Testis (tissue), 3 donors: Measurements from ENCODE around the gene ADSS1. TPM values are rescaled to one million over a fixed set of nuclear protein-coding genes. Genes with fewer than 3 reads are reported as not detected.
A peak's percentile ranks its signal among the peaks of the same experiment; 100 is the strongest.

ENCODE experiments used
- DNase-seq: peaks from one replicate; pipeline ENCODE4 v3.0.0-alpha.2; 2019
- H3K27ac ChIP-seq, 2 donors: fragments of 200-600 bp; sonication (generic); one replicate each; pipeline ENCODE4 v1.5.1; 2019
- H3K27me3 ChIP-seq: fragments of 200-600 bp; sonication (generic); one replicate; pipeline ENCODE4 v1.5.1; 2019
- H3K36me3 ChIP-seq: fragments of 200-600 bp; sonication (generic); one replicate; pipeline ENCODE4 v1.5.1; 2017; ENCODE audit warnings: low read depth; ENCODE audit errors: missing control alignments
- H3K4me1 ChIP-seq: fragments of 200-600 bp; sonication (generic); one replicate; pipeline ENCODE4 v1.5.1; 2019
- H3K4me3 ChIP-seq, 2 donors: fragments of 200-600 bp; sonication (generic); one replicate each; pipeline ENCODE4 v1.5.1; 2017 to 2019
- H3K9me3 ChIP-seq: fragments of 200-600 bp; sonication (generic); one replicate; pipeline ENCODE4 v1.5.1; 2017
- CTCF ChIP-seq, 3 experiments: fragments of 450-650 bp in 2 of 3; fragments of 200-600 bp in 1 of 3; sonication (generic) in 1 of 3; IDR thresholded peaks; one replicate each; pipeline ENCODE4 v1.5.1; 2016 to 2019; ENCODE audit warnings: antibody characterized with exemption in 3 of 3, mild to moderate bottlenecking in 2 of 3, moderate library complexity in 1 of 3
- POLR2A ChIP-seq: fragments of 450-650 bp; IDR thresholded peaks from one replicate; pipeline ENCODE4 v1.6.1; 2017; ENCODE audit warnings: antibody characterized with exemption, mild to moderate bottlenecking, moderate library complexity
- WGBS, 2 donors: methylation state at CpG; one replicate each; pipeline ENCODE4 v1.1.5; 2018; 5-methylcytosine and 5-hydroxymethylcytosine counted together
- intact Hi-C: fragments of 100-400 bp; cut with DNase I; formaldehyde crosslinking; loops from one replicate; pipeline ENCODE4 v1.15.1; 2023; ENCODE audit warnings: low total_unique reads
- polyA plus RNA-seq: library from polyadenylated mRNA; stranded (reverse); fragments of 350-450 nt; fragmentation: Illumina TruSeq; extraction: RNeasy Lipid Tissue Mini Kit (QIAGEN cat#74804); gene quantifications from one replicate; pipeline ENCODE4 v1.2.3, GENCODE V29; 2014; ENCODE audit warnings: low read depth, low replicate concordance; ENCODE audit not compliant: insufficient read depth
- total RNA-seq, 2 donors: library from RNA; depleted of rRNA; stranded (reverse); fragments of >200 nt; gene quantifications; one replicate each; pipeline ENCODE4 v1.2.3, GENCODE V29; 2016

ADSS1 gene
- total and polyA plus RNA-seq, 3 donors from 2014 or later, result 48.7 to 79.6 (median 79.4) TPM

DNA sequence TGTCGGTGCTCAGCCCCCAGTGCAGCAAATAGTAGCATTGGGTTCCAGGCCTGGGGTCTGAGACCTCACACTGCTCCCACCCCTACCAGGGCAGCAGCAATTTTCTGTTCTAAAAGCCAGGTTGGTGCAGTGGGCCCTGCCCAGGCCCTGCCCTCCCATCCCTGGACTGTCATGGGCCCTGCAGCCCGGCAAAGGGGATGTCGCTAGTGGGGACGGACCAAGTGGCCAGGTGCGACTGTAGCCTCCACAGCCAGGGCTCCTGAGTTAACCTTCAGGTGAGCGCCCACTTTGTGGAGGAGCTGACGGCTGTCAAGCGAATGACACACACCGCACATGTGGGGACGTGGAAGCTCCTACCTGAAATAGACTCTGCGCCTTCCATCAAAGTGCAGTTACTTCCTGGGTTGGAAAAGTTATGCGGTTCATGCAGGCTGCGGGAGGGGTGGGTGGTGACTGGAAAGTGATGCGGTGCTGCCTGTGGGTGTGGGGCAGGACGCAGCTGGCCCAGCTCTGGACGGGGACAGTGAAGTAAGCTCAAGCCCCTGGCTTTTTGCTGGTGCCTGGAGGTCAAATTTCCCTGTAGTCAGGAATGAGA is 33.1 kb upstream of the ADSS1 start:
- no peaks in the 10 kb centered on the region for H3K27me3 ChIP-seq
- H3K27ac ChIP-seq, result peak overlapping the region in 1 of 2 donors; percentile 76
- H3K9me3 ChIP-seq, result no peaks in the 10 kb centered on the region
- no peaks in the 10 kb centered on the region for H3K36me3 ChIP-seq
- H3K4me1 ChIP-seq, result peaks cover 66% of the 10 kb centered on the region
- DNase-seq, result no peak
- 76 to 88% methylated on average over 5 to 16 of the region's 16 CpGs for WGBS, 2 donors
- TF ChIP-seq POLR2A (no peak), CTCF (IDR thresholded peaks at IDR 0.05) (no peak)
- intact Hi-C loops, result no loop called here
- H3K4me3 ChIP-seq, result peak overlapping the region in 1 of 2 donors; percentile 86

GRCh38 chr14:104691546-104692260 is 32.3 kb upstream of the ADSS1 start:
- Histone ChIP-seq H3K4me1 (peaks cover 72% of the 10 kb centered on the region), H3K27ac (no peak overlapping the region), H3K9me3 (no peaks in the 10 kb centered on the region), H3K36me3 (no peaks in the 10 kb centered on the region), H3K27me3 (no peaks in the 10 kb centered on the region), H3K4me3 (no peak overlapping the region)
- intact Hi-C loops, result no loop called here
- no peak for TF ChIP-seq POLR2A
- TF ChIP-seq CTCF (IDR thresholded peaks at IDR 0.05), result no peak
- 86 to 88% methylated on average over 14 to 19 of the region's 19 CpGs for WGBS, 2 donors
- DNase-seq, result no peak

- H3K9me3 ChIP-seq, result no peaks in the 10 kb centered on the region
- peaks cover 79% of the 10 kb centered on the region for H3K4me1 ChIP-seq
- H3K27ac ChIP-seq, result no peak overlapping the region
- H3K27me3 ChIP-seq, result no peaks in the 10 kb centered on the region
- TF ChIP-seq CTCF (IDR thresholded peaks at IDR 0.05) (no peak), POLR2A (no peak)
- H3K4me3 ChIP-seq, result no peak overlapping the region
- no peaks in the 10 kb centered on the region for H3K36me3 ChIP-seq
- 90 to 92% methylated on average over 5 to 15 of the region's 15 CpGs for WGBS, 2 donors
- intact Hi-C loops, result no loop called here
- DNase-seq, result no peak
These were observed 31.6 kb upstream of the ADSS1 start for GRCh38 chr14:104692261-104692938.

- no peaks in the 10 kb centered on the region for H3K36me3 ChIP-seq
- intact Hi-C loops, result no loop called here
- no peaks in the 10 kb centered on the region for H3K27me3 ChIP-seq
- TF ChIP-seq CTCF (IDR thresholded peaks at IDR 0.05) (no peak), POLR2A (no peak)
- WGBS, 2 donors, result 49% methylated on average over 5 of the region's 5 CpGs; no CpG with 5 or more reads in 1 of the 2 donors
- no peaks in the 10 kb centered on the region for H3K9me3 ChIP-seq
- H3K4me1 ChIP-seq, result peaks cover 80% of the 10 kb centered on the region
- H3K27ac ChIP-seq, result no peak overlapping the region
- H3K4me3 ChIP-seq, result no peak overlapping the region
- no peak for DNase-seq
These were observed 31.1 kb upstream of the ADSS1 start for GRCh38 chr14:104692939-104693315.
